Panc1 (cell line): ENCODE data around the gene NPC1L1. TPM values are rescaled to one million over a fixed set of nuclear protein-coding genes. Genes with fewer than 3 reads are reported as not detected.
"Not testable (repeated sequence)": the region's sequence is repeated elsewhere in the genome, so short reads cannot be mapped to it uniquely, and the experiment has no call there.

Experiments used
- ATAC-seq: fragments of 200-7000 bp; cut with Tn5 transposase; 2 replicates; pipeline ENCODE4 v1.9.1; 2020; ENCODE audit warnings: mild to moderate bottlenecking, moderate library complexity
- BruUV-seq: library from RNA; stranded (reverse); fragments of 400-500 nt; replicated peaks from 2 replicates; lab custom pipeline; 2021; lab: Mats Ljungman, UMichigan
- CTCF ChIA-PET: fragments of 300-600 bp; sonication (Branson Sonifier 250); formaldehyde crosslinking; loops from one replicate; lab custom pipeline; 2022; ENCODE audit warnings: antibody characterized with exemption; lab: Charles Lee
- POLR2A ChIA-PET: fragments of 300-600 bp; sonication (Branson Sonifier 250); formaldehyde crosslinking; loops from one replicate; lab custom pipeline; 2022; ENCODE audit warnings: antibody characterized with exemption; lab: Charles Lee
- DNase-seq: peaks from one replicate; pipeline ENCODE4 v3.0.0-alpha.2; 2010; ENCODE audit warnings: low read depth, low spot score
- H3K27ac ChIP-seq: 2 replicates; pipeline ENCODE4 v1.5.1; 2011; ENCODE audit warnings: mild to moderate bottlenecking, low read length, inconsistent platforms
- H3K27me3 ChIP-seq: fragments of 200-500 bp; sonication (Bioruptor generic); 2 replicates; pipeline ENCODE4 v1.6.0; 2014; ENCODE audit warnings: low read length, inconsistent platforms; ENCODE audit not compliant: control insufficient read depth, insufficient read depth
- H3K36me3 ChIP-seq: fragments of 200-500 bp; sonication (Bioruptor generic); 2 replicates; pipeline ENCODE4 v1.5.1; 2014; ENCODE audit warnings: inconsistent platforms, mild to moderate bottlenecking, low read length, moderate library complexity; ENCODE audit not compliant: control insufficient read depth, insufficient read depth
- H3K4me1 ChIP-seq: 2 replicates; pipeline ENCODE4 v1.5.1; 2011; ENCODE audit warnings: inconsistent platforms, mild to moderate bottlenecking, low read length, moderate library complexity; ENCODE audit not compliant: control insufficient read depth, insufficient read depth
- H3K4me3 ChIP-seq, 2 experiments: 2 replicates each; pipeline ENCODE4 v1.5.1; 2011 to 2012; ENCODE audit warnings: low read depth in 2 of 2, low read length in 2 of 2, mild to moderate bottlenecking in 2 of 2, inconsistent platforms in 1 of 2, moderate library complexity in 1 of 2
- H3K9me3 ChIP-seq: fragments of 200-500 bp; sonication (Bioruptor generic); 2 replicates; pipeline ENCODE4 v1.5.1; 2014; ENCODE audit warnings: low read depth, mild to moderate bottlenecking, inconsistent platforms, low read length, moderate library complexity; ENCODE audit not compliant: control insufficient read depth, insufficient read depth
- POLR2AphosphoS5 ChIP-seq: IDR thresholded peaks from 2 replicates; pipeline ENCODE4 v1.6.1; 2012; ENCODE audit warnings: mild to moderate bottlenecking, low read depth, low read length, moderate library complexity
- SIN3A ChIP-seq: IDR thresholded peaks from 2 replicates; pipeline ENCODE4 v1.6.1; 2012; ENCODE audit warnings: low read depth, mild to moderate bottlenecking, low read length, moderate library complexity, borderline replicate concordance; ENCODE audit not compliant: insufficient read depth
- TCF7L2 ChIP-seq: IDR thresholded peaks from 2 replicates; pipeline ENCODE4 v1.6.1; 2011; ENCODE audit warnings: mild to moderate bottlenecking, low read depth, low read length, inconsistent platforms
- in situ Hi-C: cut with HindIII; loops from 2 replicates; pipeline ENCODE4 v1.10.0; 2016; ENCODE audit warnings: low sequenced_read_pairs, low pct_unique_long_range_greater_than_20kb
- intact Hi-C: fragments of 100-400 bp; cut with micrococcal nuclease; formaldehyde crosslinking; loops from one replicate; pipeline ENCODE4 v1.10.0; 2022; ENCODE audit not compliant: unreplicated experiment
- total RNA-seq: library from RNA; stranded (reverse); gene quantifications from one replicate; pipeline ENCODE4 v1.2.1, GENCODE V29; 2021; ENCODE audit not compliant: unreplicated experiment
- TF ChIP-seq, protein P1 (sequence below): fragments of 450-650 bp; IDR thresholded peaks from 2 replicates; pipeline ENCODE4 v1.5.1; 2017; ENCODE audit warnings: mild to moderate bottlenecking
- TF ChIP-seq, protein P2 (sequence below), 2 experiments: IDR thresholded peaks; 2 replicates each; pipeline ENCODE4 v1.6.1; 2011 to 2012; ENCODE audit warnings: low read depth in 2 of 2, control low read depth in 1 of 2, low read length in 1 of 2, mild to moderate bottlenecking in 1 of 2, moderate library complexity in 1 of 2; ENCODE audit not compliant: insufficient read depth in 1 of 2

The NPC1L1 gene
- total RNA-seq, 1 experiment from 2014 or later = not detected

DNA sequence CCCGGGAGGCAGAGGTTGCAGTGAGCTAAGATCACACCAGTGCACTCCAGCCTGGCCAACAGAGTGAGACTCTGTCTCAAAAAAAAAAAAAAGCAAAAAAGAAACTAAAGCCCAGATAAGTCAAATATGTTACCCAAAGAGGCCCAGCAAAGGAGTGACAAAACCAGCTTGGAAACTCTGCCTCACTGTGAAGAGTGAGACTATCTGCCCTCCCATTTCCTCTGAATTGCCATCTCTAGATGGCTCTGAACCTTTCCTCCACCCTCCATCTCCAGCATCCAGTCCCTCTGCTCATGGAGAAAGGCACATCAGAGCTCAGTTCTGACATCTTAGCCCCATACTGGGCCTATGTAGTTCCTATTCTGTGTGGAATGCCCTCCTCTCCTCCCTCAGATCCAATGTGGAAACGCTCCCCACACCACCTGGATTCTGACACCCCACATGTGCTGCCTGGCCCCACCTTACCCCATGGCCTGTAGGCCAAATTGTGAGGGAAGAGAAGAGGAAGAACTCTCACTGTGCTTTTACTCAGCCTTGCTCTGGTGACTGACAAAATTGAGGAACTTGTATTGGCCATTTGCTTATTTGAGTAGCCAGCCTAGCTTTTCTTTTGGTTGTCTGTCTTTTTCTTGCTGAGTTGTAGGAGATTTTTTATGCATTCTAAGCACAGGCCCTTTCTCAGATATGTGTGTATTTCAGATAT lies 32.7 kb downstream of the NPC1L1 start:
- no TSS peak for BruUV-seq
- POLR2A ChIA-PET = no interaction called here
- peaks cover 3% of the 10 kb centered on the region; the same call in 1 of the 2 replicates for H3K27me3 ChIP-seq
- no peak for ATAC-seq
- no peaks in the 10 kb centered on the region for H3K9me3 ChIP-seq
- in situ Hi-C loops (no loop called here), intact Hi-C loops (no loop called here)
- DNase-seq = no peak
- no peaks in the 10 kb centered on the region for H3K4me1 ChIP-seq
- CTCF ChIA-PET = no interaction called here
- TF ChIP-seq, protein P1, sequence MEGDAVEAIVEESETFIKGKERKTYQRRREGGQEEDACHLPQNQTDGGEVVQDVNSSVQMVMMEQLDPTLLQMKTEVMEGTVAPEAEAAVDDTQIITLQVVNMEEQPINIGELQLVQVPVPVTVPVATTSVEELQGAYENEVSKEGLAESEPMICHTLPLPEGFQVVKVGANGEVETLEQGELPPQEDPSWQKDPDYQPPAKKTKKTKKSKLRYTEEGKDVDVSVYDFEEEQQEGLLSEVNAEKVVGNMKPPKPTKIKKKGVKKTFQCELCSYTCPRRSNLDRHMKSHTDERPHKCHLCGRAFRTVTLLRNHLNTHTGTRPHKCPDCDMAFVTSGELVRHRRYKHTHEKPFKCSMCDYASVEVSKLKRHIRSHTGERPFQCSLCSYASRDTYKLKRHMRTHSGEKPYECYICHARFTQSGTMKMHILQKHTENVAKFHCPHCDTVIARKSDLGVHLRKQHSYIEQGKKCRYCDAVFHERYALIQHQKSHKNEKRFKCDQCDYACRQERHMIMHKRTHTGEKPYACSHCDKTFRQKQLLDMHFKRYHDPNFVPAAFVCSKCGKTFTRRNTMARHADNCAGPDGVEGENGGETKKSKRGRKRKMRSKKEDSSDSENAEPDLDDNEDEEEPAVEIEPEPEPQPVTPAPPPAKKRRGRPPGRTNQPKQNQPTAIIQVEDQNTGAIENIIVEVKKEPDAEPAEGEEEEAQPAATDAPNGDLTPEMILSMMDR = no peak
- TF ChIP-seq, protein P2, sequence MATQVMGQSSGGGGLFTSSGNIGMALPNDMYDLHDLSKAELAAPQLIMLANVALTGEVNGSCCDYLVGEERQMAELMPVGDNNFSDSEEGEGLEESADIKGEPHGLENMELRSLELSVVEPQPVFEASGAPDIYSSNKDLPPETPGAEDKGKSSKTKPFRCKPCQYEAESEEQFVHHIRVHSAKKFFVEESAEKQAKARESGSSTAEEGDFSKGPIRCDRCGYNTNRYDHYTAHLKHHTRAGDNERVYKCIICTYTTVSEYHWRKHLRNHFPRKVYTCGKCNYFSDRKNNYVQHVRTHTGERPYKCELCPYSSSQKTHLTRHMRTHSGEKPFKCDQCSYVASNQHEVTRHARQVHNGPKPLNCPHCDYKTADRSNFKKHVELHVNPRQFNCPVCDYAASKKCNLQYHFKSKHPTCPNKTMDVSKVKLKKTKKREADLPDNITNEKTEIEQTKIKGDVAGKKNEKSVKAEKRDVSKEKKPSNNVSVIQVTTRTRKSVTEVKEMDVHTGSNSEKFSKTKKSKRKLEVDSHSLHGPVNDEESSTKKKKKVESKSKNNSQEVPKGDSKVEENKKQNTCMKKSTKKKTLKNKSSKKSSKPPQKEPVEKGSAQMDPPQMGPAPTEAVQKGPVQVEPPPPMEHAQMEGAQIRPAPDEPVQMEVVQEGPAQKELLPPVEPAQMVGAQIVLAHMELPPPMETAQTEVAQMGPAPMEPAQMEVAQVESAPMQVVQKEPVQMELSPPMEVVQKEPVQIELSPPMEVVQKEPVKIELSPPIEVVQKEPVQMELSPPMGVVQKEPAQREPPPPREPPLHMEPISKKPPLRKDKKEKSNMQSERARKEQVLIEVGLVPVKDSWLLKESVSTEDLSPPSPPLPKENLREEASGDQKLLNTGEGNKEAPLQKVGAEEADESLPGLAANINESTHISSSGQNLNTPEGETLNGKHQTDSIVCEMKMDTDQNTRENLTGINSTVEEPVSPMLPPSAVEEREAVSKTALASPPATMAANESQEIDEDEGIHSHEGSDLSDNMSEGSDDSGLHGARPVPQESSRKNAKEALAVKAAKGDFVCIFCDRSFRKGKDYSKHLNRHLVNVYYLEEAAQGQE (IDR thresholded peaks at IDR 0.05; ENCODE audit: insufficient read depth in 1 of 2, low read depth in 2 of 2, low read length in 1 of 2) = no peak
- TF ChIP-seq POLR2AphosphoS5 (no peak), SIN3A (no peak), TCF7L2 (no peak)
- no peaks in the 10 kb centered on the region for H3K36me3 ChIP-seq
- H3K27ac ChIP-seq = no peak overlapping the region
- no peak overlapping the region for H3K4me3 ChIP-seq

- CTCF ChIA-PET, intact Hi-C loops, H3K4me1 ChIP-seq, BruUV-seq, H3K27me3 ChIP-seq, ATAC-seq, H3K4me3 ChIP-seq, in situ Hi-C loops, H3K27ac ChIP-seq, H3K9me3 ChIP-seq, H3K36me3 ChIP-seq, DNase-seq, POLR2A ChIA-PET: not testable (repeated sequence)
These were observed 34.4 kb downstream of the NPC1L1 start for GRCh38 chr7:44506592-44507288.

DNA sequence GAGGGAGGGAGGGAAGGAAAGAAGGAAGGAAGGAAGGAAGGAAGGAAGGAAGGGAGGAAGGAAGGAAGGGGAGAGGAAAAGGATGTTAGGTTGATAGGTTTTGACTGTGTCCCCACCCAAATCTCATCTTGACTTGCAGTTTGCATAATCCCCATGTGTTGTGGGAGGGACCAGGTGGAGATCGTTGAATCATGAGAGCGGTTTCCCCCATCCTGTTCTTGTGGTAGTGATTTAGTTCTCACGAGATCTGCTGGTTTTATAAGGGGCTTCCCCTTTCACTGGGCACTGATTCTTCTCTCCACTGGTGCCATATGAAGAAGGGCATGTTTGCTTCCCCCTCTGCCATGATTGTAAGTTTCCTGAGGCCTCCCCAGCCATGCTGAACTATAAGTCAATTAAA lies 35.5 kb downstream of the NPC1L1 start:
- Histone ChIP-seq H3K27ac (no peak overlapping the region), H3K9me3 (no peaks in the 10 kb centered on the region), H3K4me1 (no peaks in the 10 kb centered on the region), H3K4me3 (no peak overlapping the region), H3K36me3 (no peaks in the 10 kb centered on the region), H3K27me3 (peaks cover 3% of the 10 kb centered on the region; the same call in 1 of the 2 replicates)
- ChIA-PET CTCF (no interaction called here), POLR2A (interaction anchor here (0.6 kb wide), 1 partner anchor 124 kb away, joined by 7 read pairs; no protein-coding TSS in a partner anchor)
- TF ChIP-seq, protein P1 = no peak
- TF ChIP-seq SIN3A (no peak), POLR2AphosphoS5 (no peak), TCF7L2 (no peak)
- TF ChIP-seq, protein P2 (IDR thresholded peaks at IDR 0.05; ENCODE audit: insufficient read depth in 1 of 2, low read depth in 2 of 2, low read length in 1 of 2) = no peak
- DNase-seq = no peak
- no peak for ATAC-seq
- no TSS peak for BruUV-seq
- intact Hi-C loops (no loop called here), in situ Hi-C loops (no loop called here)
